Mammary epithelial cell (primary cell): ENCODE measurements around the gene RAD51.

Source experiments
- CTCF ChIP-seq, 2 donors: IDR thresholded peaks in 1 of 2; conservative IDR thresholded peaks in 1 of 2; 2 replicates each; pipeline ENCODE4 v1.5.1; 2011 to 2012; ENCODE audit warnings: inconsistent platforms in 2 of 2, low read length in 2 of 2, mild to moderate bottlenecking in 2 of 2, control low read depth in 1 of 2, low read depth in 1 of 2; ENCODE audit not compliant: insufficient read depth in 1 of 2; ENCODE audit errors: extremely low read depth in 1 of 2
- EZH2 ChIP-seq: IDR thresholded peaks from 2 replicates; pipeline ENCODE4 v1.6.1; 2012; ENCODE audit warnings: low read length, inconsistent platforms, borderline replicate concordance

- TF ChIP-seq CTCF (conservative IDR thresholded peaks at IDR 0.05 in 1 of 2, IDR thresholded peaks at IDR 0.05 in 1 of 2; ENCODE audit: extremely low read depth in 1 of 2, insufficient read depth in 1 of 2, low read depth in 1 of 2, low read length in 2 of 2) (no peak), EZH2 (no peak)
Measured at GRCh38 chr15:40693904-40694687, 878 bp upstream of the RAD51 start.
